NCI-H187 treated with DMSO at 0.1 percent for 48 hours (cell line): ENCODE data around the gene EGFLAM.
"Not testable (repeated sequence)": the region's sequence is repeated elsewhere in the genome, so short reads cannot be mapped to it uniquely, and the experiment has no call there.

Experiments used
- DNase-seq: peaks from one replicate; lab custom pipeline; 2025; lab: John Stamatoyannopoulos, UW

The EGFLAM gene

GRCh38 chr5:38329132-38329715 is 70.9 kb downstream of the EGFLAM start:
- DNase-seq = no peak

GRCh38 chr5:38330207-38330606 is 71.8 kb downstream of the EGFLAM start:
- no peak for DNase-seq

GRCh38 chr5:38331831-38332230 is 73.5 kb downstream of the EGFLAM start:
- no peak for DNase-seq

GRCh38 chr5:38333181-38333580 is 74.8 kb downstream of the EGFLAM start:
- DNase-seq = not testable (repeated sequence)

- no peak for DNase-seq
Measured at GRCh38 chr5:38338455-38338854, 80.1 kb downstream of the EGFLAM start.

- no peak for DNase-seq
Measured at GRCh38 chr5:38339446-38339845, 81.1 kb downstream of the EGFLAM start.

- DNase-seq = no peak
Measured at GRCh38 chr5:38341056-38341455, 82.7 kb downstream of the EGFLAM start.

- no peak for DNase-seq
Measured at GRCh38 chr5:38341641-38342040, 83.3 kb downstream of the EGFLAM start.

- DNase-seq = no peak
Measured at GRCh38 chr5:38342261-38342660, 83.9 kb downstream of the EGFLAM start.

GRCh38 chr5:38344891-38345290 is 86.5 kb downstream of the EGFLAM start:
- no peak for DNase-seq

- no peak for DNase-seq
Measured at GRCh38 chr5:38346593-38346992, 88.2 kb downstream of the EGFLAM start.

GRCh38 chr5:38347040-38347763 is 88.8 kb downstream of the EGFLAM start:
- DNase-seq = no peak

GRCh38 chr5:38347896-38348295 is 89.5 kb downstream of the EGFLAM start:
- no peak for DNase-seq

GRCh38 chr5:38360323-38361061 is 102.1 kb downstream of the EGFLAM start:
- no peak for DNase-seq

- no peak for DNase-seq
Measured at GRCh38 chr5:38362713-38363112, 104.4 kb downstream of the EGFLAM start.

GRCh38 chr5:38364825-38365224 is 106.5 kb downstream of the EGFLAM start:
- DNase-seq = no peak

- no peak for DNase-seq
Measured at GRCh38 chr5:38367410-38367809, 109.1 kb downstream of the EGFLAM start.

- DNase-seq = no peak
Measured at GRCh38 chr5:38367966-38368365, 109.6 kb downstream of the EGFLAM start.

GRCh38 chr5:38369692-38370091 is 111.3 kb downstream of the EGFLAM start:
- no peak for DNase-seq

- no peak for DNase-seq
Measured at GRCh38 chr5:38370358-38371100, 112.2 kb downstream of the EGFLAM start.

GRCh38 chr5:38371596-38371995 is 113.2 kb downstream of the EGFLAM start:
- DNase-seq = no peak

GRCh38 chr5:38373743-38374142 is 115.4 kb downstream of the EGFLAM start:
- DNase-seq = no peak
